Ishikawa (cell line): ENCODE data around the gene SLC38A11.

ENCODE experiments used
- CEBPB ChIP-seq: IDR thresholded peaks from 2 replicates; pipeline ENCODE4 v1.6.1; 2012
- CREB1 ChIP-seq: IDR thresholded peaks from 2 replicates; pipeline ENCODE4 v1.6.1; 2012; ENCODE audit warnings: low read depth
- EGR1 ChIP-seq: IDR thresholded peaks from 2 replicates; pipeline ENCODE4 v1.6.1; 2012
- EP300 ChIP-seq: IDR thresholded peaks from 2 replicates; pipeline ENCODE4 v1.6.1; 2012; ENCODE audit warnings: borderline replicate concordance
- FOXM1 ChIP-seq: IDR thresholded peaks from 2 replicates; pipeline ENCODE4 v1.6.1; 2012; ENCODE audit warnings: low read depth, borderline replicate concordance
- NFIC ChIP-seq: IDR thresholded peaks from 2 replicates; pipeline ENCODE4 v1.6.1; 2012
- RAD21 ChIP-seq: IDR thresholded peaks from 2 replicates; pipeline ENCODE4 v1.6.1; 2012; ENCODE audit warnings: low read depth
- TAF1 ChIP-seq: IDR thresholded peaks from 2 replicates; pipeline ENCODE4 v1.6.1; 2012; ENCODE audit warnings: low read depth, mild to moderate bottlenecking
- TCF12 ChIP-seq: IDR thresholded peaks from 2 replicates; pipeline ENCODE4 v1.6.1; 2012; ENCODE audit warnings: low read depth
- TF ChIP-seq, protein P1 (sequence below): IDR thresholded peaks from 2 replicates; pipeline ENCODE4 v1.6.1; 2012
- TF ChIP-seq, protein P2 (sequence below): IDR thresholded peaks from 2 replicates; pipeline ENCODE4 v1.6.1; 2012
- TF ChIP-seq, protein P3 (sequence below): IDR thresholded peaks from 2 replicates; pipeline ENCODE4 v1.6.1; 2012; ENCODE audit warnings: low read depth, mild to moderate bottlenecking

DNA sequence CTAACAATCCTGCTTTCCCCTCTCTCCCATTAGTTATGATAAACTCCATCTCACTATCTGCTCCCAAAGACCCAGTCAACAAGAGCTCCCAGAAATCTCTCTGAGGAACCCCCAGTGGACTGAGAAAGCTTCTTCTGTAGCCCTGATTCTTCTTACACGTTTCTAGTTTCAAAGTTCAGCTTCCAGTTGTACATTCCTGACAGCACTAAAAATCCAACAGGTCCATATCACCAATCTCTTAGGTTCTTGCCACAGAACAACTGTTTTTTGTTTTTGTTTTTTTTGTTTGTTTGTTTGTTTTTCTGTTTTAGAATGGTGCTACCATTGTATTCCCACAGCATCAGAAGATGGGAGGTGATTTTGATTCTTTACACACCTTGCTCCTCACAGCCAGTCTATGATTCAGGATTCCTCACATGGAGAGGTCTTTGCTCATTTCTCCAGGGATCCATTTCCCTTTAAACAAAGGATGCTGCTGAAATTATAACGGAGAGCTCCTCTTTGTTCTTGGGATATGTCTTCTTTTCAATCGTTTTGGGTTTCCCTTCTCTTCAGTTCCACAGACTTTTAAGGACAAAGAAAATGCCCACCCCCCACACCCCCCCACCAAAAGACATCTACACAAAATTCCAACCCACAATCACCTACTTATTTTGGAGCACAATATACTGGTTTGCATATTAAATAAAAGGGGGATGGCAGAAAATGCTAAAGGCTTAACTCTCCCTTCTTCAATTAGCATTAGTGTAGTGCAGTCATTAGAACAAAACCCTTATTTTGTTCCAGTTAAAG lies 57.7 kb downstream of the SLC38A11 start:
- TF ChIP-seq, protein P1, sequence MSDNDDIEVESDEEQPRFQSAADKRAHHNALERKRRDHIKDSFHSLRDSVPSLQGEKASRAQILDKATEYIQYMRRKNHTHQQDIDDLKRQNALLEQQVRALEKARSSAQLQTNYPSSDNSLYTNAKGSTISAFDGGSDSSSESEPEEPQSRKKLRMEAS: no peak
- TF ChIP-seq, protein P2, sequence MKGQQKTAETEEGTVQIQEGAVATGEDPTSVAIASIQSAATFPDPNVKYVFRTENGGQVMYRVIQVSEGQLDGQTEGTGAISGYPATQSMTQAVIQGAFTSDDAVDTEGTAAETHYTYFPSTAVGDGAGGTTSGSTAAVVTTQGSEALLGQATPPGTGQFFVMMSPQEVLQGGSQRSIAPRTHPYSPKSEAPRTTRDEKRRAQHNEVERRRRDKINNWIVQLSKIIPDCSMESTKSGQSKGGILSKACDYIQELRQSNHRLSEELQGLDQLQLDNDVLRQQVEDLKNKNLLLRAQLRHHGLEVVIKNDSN: no peak
- TF ChIP-seq TAF1 (no peak), EP300 (no peak), CEBPB (no peak), FOXM1 (no peak), RAD21 (no peak), EGR1 (no peak), TCF12 (no peak), CREB1 (no peak), NFIC (no peak)
- TF ChIP-seq, protein P3, sequence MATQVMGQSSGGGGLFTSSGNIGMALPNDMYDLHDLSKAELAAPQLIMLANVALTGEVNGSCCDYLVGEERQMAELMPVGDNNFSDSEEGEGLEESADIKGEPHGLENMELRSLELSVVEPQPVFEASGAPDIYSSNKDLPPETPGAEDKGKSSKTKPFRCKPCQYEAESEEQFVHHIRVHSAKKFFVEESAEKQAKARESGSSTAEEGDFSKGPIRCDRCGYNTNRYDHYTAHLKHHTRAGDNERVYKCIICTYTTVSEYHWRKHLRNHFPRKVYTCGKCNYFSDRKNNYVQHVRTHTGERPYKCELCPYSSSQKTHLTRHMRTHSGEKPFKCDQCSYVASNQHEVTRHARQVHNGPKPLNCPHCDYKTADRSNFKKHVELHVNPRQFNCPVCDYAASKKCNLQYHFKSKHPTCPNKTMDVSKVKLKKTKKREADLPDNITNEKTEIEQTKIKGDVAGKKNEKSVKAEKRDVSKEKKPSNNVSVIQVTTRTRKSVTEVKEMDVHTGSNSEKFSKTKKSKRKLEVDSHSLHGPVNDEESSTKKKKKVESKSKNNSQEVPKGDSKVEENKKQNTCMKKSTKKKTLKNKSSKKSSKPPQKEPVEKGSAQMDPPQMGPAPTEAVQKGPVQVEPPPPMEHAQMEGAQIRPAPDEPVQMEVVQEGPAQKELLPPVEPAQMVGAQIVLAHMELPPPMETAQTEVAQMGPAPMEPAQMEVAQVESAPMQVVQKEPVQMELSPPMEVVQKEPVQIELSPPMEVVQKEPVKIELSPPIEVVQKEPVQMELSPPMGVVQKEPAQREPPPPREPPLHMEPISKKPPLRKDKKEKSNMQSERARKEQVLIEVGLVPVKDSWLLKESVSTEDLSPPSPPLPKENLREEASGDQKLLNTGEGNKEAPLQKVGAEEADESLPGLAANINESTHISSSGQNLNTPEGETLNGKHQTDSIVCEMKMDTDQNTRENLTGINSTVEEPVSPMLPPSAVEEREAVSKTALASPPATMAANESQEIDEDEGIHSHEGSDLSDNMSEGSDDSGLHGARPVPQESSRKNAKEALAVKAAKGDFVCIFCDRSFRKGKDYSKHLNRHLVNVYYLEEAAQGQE: no peak
